ENCODE results near the gene CCND1.
"Not testable (repeated sequence)": the region's sequence is repeated elsewhere in the genome, so short reads cannot be mapped to it uniquely, and the experiment has no call there.

CCND1 gene

DNA sequence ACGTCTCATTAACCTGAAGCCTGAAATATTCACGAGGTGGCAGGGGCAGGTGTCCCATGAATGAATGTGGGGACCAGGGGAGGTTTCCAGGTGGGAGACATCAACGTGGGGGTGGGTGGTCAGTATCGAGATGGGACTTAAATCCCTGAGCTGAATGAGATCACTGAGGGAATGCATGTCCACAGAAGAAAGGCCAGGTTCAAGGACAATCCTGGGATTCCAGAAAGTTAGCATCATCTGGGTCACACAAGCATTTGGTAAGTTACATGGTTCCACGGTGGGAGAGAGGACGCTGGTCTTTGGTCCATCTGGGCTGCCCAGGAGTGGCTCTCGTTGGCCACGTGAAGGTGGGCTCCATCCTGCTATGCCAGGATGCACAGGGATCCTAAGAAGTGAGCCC lies 22.7 kb upstream of the CCND1 start:
- no peak for DNase-seq

- no peak for DNase-seq
Measured at GRCh38 chr11:69620683-69621290, 20.2 kb upstream of the CCND1 start.

GRCh38 chr11:69622097-69622681 lies 18.8 kb upstream of the CCND1 start:
- not testable (repeated sequence) for DNase-seq

GRCh38 chr11:69624293-69624692 lies 16.7 kb upstream of the CCND1 start:
- no peak for DNase-seq

DNA sequence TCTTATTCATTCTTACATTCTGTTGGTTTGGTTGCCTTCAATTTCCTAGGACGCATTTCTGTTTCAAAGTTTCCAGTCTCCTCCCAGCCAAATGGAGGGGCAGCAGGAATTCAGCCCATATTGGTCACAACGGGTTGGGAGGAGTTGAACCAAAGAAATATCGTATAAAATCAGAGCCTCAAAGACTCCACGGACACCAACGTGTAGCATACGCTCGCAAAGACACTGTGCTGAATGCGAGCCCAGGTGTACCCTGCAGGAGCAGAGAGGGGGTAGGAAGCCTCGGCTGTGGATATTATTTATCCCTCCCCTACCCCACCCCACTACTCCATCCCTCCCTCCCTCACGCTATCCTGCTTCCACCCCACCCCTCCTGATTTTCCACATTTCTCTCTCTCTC lies 15.5 kb upstream of the CCND1 start:
- DNase-seq, result no peak

GRCh38 chr11:69627551-69627950 lies 13.4 kb upstream of the CCND1 start:
- DNase-seq, result no peak

- no peak for DNase-seq
Measured at GRCh38 chr11:69630017-69630416, 10.9 kb upstream of the CCND1 start.

DNA sequence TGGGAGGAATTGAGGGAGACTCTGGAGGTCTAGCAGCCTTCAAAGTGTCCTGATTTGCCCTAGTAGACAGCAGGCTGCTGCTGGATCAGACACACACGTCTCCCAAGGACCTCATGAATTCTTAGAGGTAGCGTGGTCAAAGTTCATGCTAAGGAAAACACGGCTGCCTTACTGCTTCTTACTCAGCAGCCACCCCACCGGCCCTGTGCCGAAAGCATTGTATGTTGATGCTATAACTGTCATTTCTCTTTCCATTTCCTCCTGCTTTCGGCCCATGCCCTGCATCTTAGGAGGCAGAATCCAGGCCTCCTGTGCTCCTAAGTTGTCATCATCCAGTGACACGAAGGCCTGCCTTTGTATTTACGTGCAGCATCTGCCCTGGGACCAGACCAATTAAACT lies 10.5 kb upstream of the CCND1 start:
- DNase-seq, result no peak

GRCh38 chr11:69632900-69633299 lies 8.1 kb upstream of the CCND1 start:
- DNase-seq, result no peak

DNA sequence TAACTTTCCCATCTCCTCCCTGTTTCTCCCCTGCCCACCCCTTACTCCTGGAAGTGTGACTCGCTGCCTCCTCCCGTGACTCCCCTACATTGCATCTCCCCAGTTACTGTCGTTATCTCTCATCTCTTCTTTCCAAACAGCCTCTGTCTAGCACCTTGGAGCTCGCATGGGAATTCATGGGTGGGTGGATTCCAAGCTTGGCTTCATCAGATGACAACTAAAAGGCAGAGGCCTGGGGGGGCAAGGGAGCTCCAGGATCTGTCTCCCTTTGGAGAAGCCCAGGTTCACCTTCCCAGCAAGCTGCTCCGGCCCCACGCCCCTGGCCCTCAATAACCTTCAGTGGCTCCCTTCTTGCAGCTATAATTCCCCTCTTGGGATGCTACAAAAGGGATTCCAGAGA lies 6.9 kb upstream of the CCND1 start:
- DNase-seq, result no peak

DNA sequence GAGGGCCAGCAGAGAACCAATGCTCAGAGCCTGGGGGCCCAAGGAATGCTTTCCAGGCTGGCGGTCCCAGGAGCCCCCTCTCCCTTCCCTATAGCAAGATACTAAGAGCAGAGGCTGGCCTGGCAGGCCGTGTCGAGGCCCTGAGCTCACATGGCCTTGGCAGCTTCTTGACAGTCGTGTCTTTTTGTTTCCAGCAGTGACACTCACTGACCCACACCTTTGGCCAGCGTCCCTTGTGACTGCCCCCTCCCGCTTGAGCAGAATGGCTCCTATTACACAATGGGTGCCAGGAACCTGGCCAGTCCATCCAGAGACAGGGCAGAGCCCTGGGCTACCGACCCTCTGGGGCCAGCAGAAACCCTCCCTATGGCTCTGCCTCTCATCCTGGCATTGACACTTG lies 6.4 kb upstream of the CCND1 start:
- DNase-seq, result no peak

GRCh38 chr11:69635195-69635594 lies 5.8 kb upstream of the CCND1 start:
- DNase-seq, result no peak

DNA sequence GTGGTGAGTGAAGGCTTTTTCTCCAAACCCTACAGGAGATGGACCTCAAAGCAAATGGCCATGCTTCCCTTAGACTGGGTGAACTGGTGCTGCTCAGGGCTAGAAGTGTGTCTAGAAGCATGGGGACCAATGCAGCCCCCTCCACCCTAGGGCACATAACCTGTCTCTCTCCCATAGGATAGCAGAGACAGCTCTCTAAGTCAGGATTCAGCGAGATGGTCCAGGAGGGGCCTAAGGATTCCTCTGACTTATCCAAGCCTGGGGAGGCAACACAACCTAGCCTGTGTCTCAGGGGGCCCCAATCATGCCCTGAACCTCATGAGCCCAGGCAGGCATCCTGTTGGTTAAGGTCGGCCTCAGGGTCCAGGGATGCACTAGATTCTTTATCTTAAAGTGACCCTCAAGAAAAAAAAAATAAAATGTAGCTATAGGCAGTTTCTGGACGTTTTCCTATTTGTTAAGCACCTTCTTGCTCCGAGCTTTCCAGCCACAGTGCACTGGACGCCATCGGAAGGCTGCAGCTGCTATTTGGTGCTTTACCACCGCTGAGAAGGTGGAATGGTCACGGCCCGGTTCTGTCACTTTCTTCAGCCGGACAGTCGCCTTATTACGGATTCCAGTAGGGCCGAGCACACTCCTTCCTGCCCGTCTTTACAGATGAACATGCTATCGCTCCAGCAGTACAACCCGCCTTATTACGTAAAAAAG lies 5.0 kb upstream of the CCND1 start:
- DNase-seq, result no peak

- peak; percentile 13 to 29 for DNase-seq
Measured at GRCh38 chr11:69636512-69637197, 4.3 kb upstream of the CCND1 start.

GRCh38 chr11:69637198-69637940 lies 3.6 kb upstream of the CCND1 start:
- no peak for DNase-seq

- no peak for DNase-seq
Measured at GRCh38 chr11:69637941-69638871, 2.8 kb upstream of the CCND1 start.

DNA sequence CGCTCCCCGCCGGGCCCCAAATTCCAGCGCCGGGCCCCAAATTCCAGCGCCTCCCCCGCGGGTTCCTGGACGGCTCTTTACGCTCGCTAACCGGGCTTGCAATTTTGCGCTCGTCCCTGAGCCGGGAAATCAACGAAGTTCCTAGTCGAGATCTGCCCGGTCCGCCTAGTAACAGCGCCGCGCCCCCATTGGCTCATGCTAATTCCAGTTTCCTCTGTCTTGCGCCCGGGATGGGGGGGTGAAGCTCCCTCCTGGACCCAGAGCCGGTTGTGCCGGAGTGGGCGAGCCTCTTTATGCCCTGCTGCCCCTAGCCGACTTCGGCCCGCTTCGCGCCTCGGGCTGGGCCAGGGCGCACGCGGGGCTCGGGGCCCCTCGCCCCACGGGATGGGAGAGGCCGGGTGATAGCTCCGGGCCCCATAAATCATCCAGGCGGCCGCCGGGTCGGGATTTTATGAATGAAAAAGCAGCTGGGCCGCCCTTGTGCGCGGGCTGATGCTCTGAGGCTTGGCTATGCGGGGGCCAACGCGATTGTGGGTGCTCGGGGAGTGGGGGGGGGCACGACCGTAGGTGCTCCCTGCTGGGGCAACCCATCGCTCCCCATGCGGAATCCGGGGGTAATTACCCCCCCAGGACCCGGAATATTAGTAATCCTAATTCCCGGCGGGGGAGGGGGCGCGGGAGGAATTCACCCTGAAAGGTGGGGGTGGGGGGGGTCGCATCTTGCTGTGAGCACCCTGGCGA lies 1.8 kb upstream of the CCND1 start:
- DNase-seq, result peak; percentile 25 to 50

- no peak for DNase-seq
Measured at GRCh38 chr11:69639831-69640230, 1.1 kb upstream of the CCND1 start.

GRCh38 chr11:69640260-69640994 lies 529 bp upstream of the CCND1 start:
- DNase-seq, result no peak
